ENCODE data around the gene ANKRD33B. TPM values are rescaled to one million over a fixed set of nuclear protein-coding genes. Genes with fewer than 3 reads are reported as not detected.
"Not testable (repeated sequence)": the region's sequence is repeated elsewhere in the genome, so short reads cannot be mapped to it uniquely, and the experiment has no call there.

The ANKRD33B gene
- 4.6 and 4.8 TPM in 2 replicates for polyA plus RNA-seq (2011; rRNA removed)
- 18.4 and 18.5 TPM in 2 replicates for polyA minus RNA-seq (2011; rRNA and poly(A)+ RNA removed)

DNA sequence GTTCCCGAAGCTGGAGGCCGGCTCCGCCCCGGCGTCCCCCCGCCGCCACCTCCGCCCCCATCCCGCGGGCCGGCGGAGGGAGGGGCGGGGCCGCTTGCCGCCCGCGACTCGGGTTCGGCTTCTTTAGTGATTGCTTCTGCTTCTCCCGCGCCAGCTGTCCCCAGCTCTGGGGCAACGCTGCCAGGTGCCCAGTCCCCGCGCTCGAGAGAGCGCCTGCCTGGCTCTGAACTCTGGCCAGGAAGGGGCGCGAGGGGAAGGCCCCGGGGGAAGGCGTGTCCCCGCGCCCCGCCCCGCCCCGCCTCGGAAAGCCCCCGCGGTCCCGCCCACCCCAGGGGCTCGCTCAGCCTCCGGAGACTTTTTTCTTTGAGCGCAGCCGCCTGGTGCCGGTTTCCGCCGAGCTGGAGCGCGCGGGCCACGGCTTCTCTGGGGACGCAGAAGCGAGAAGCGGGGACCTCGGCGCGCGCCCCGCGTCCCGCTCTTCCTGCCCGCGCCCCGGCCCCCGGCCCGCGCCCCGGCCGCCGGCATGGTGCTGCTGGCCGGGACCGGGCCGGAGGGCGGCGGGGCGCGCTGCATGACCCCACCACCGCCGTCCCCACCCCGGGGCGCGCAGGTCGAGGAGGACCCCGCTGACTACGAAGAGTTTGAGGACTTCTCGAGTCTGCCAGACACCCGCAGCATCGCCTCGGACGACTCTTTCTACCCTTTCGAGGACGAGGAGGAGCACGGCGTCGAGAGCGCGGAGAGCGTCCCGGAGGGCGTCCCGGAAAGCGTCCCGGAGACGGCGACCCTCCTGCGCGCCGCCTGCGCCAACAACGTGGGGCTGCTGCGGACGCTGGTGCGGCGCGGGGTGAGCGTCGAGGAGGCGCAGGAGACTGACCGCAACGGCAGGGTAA is at the start of gene ANKRD33B:
Gene ANKRD33B (plus strand): TSS at position 126 of the 893 bp plus-strand sequence. CDS start 398 bp downstream, at position 524.
- Histone ChIP-seq H3K27ac (ENCODE audit: low read depth, low read length) (peak within 1 kb of the TSS; percentile 65), H3K27me3 (ENCODE audit: control insufficient read depth, insufficient read depth, low read length) (no peaks in the 10 kb centered on the region), H3K9me3 (ENCODE audit: control insufficient read depth, insufficient read depth, low read length) (peaks cover 12% of the 10 kb centered on the region; the same call in 1 of the 2 replicates), H3K4me3 (ENCODE audit: low read depth, low read length) (peak within 1 kb of the TSS; percentile 90)
- TF ChIP-seq, protein P1, sequence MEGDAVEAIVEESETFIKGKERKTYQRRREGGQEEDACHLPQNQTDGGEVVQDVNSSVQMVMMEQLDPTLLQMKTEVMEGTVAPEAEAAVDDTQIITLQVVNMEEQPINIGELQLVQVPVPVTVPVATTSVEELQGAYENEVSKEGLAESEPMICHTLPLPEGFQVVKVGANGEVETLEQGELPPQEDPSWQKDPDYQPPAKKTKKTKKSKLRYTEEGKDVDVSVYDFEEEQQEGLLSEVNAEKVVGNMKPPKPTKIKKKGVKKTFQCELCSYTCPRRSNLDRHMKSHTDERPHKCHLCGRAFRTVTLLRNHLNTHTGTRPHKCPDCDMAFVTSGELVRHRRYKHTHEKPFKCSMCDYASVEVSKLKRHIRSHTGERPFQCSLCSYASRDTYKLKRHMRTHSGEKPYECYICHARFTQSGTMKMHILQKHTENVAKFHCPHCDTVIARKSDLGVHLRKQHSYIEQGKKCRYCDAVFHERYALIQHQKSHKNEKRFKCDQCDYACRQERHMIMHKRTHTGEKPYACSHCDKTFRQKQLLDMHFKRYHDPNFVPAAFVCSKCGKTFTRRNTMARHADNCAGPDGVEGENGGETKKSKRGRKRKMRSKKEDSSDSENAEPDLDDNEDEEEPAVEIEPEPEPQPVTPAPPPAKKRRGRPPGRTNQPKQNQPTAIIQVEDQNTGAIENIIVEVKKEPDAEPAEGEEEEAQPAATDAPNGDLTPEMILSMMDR (IDR thresholded peaks at IDR 0.05; ENCODE audit: low read depth, low read length): no peak
- POLR2A ChIA-PET: interaction anchor here (1.3 to 1.4 kb wide), 2 partner anchors 13 to 51 kb away, joined by 3 to 8 read pairs; no protein-coding TSS in a partner anchor
- no peak for DNase-seq (ENCODE audit: low read depth, low spot score)
- CTCF ChIA-PET: no interaction called here

DNA sequence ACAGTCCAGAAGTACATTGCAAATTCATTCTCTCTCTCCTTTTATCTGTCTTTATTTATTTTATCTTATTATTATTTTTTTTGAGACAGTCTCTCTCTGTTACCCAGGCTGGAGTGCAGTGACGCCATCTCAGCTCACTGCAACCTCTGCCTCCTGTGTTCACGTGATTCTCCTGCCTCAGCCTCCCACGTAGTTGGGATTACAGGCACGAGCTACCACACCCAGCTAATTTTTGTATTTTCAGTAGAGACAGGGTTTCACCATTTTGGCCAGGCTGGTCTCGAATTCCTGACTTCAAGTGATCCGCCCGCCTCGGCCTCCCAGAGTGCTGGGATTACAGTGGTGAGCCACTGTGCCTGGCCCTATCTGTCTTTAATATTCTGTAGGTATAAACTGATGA is 49.3 kb upstream of the ANKRD33B start:
- POLR2A ChIA-PET: interaction anchor here (2.8 kb wide), 1 partner anchor 36 kb away, joined by 11 read pairs; no protein-coding TSS in a partner anchor
- H3K27ac ChIP-seq (ENCODE audit: low read depth, low read length); H3K9me3 ChIP-seq (ENCODE audit: control insufficient read depth, insufficient read depth, low read length); H3K4me3 ChIP-seq (ENCODE audit: low read depth, low read length); DNase-seq (ENCODE audit: low read depth, low spot score); H3K27me3 ChIP-seq (ENCODE audit: control insufficient read depth, insufficient read depth, low read length): not testable (repeated sequence)
- CTCF ChIA-PET: interaction anchor here (1.1 kb wide), 1 partner anchor 16 kb away, joined by 3 read pairs; no protein-coding TSS in a partner anchor

GRCh38 chr5:10515492-10515891 is 48.4 kb upstream of the ANKRD33B start:
- Histone ChIP-seq H3K4me3 (ENCODE audit: low read depth, low read length) (no peak overlapping the region), H3K9me3 (ENCODE audit: control insufficient read depth, insufficient read depth, low read length) (peaks cover 2% of the 10 kb centered on the region; the same call in 1 of the 2 replicates), H3K27me3 (ENCODE audit: control insufficient read depth, insufficient read depth, low read length) (no peaks in the 10 kb centered on the region), H3K27ac (ENCODE audit: low read depth, low read length) (no peak overlapping the region)
- POLR2A ChIA-PET: interaction anchor here (0.7 kb wide), 1 partner anchor 133 kb away, joined by 3 read pairs; no protein-coding TSS in a partner anchor
- TF ChIP-seq, protein P1 (IDR thresholded peaks at IDR 0.05; ENCODE audit: low read depth, low read length): no peak
- CTCF ChIA-PET: no interaction called here
- DNase-seq (ENCODE audit: low read depth, low spot score): no peak

DNA sequence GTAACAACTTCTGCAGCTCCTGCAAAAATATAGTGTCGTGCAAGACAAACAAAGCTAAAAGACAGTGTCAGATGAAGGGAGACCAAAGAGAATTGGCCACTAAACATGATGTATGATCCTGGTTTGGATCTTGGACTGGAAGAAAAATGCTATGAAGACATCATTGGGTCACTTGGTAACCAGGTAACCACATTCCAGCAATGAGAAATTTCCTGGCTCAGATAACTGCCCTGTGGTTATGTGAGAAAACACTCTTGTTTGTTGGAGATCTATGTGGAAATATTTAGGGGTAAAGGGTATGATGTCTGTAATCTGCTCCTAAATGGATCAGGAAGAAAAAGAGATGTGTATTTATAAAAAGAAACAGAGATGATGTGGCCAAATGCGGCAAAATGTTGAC is 45.5 kb upstream of the ANKRD33B start:
- CTCF ChIA-PET: interaction anchor here (1.0 kb wide), 1 partner anchor 109 kb away, joined by 3 read pairs; no protein-coding TSS in a partner anchor
- TF ChIP-seq, protein P1 (IDR thresholded peaks at IDR 0.05; ENCODE audit: low read depth, low read length): no peak
- no peak for DNase-seq (ENCODE audit: low read depth, low spot score)
- POLR2A ChIA-PET: no interaction called here
- Histone ChIP-seq H3K27ac (ENCODE audit: low read depth, low read length) (no peak overlapping the region), H3K4me3 (ENCODE audit: low read depth, low read length) (no peak overlapping the region), H3K27me3 (ENCODE audit: control insufficient read depth, insufficient read depth, low read length) (no peaks in the 10 kb centered on the region), H3K9me3 (ENCODE audit: control insufficient read depth, insufficient read depth, low read length) (peaks cover 9% of the 10 kb centered on the region; the same call in 1 of the 2 replicates)

GRCh38 chr5:10519729-10520128 is 44.1 kb upstream of the ANKRD33B start:
- no peak for DNase-seq (ENCODE audit: low read depth, low spot score)
- TF ChIP-seq, protein P1 (IDR thresholded peaks at IDR 0.05; ENCODE audit: low read depth, low read length): no peak
- Histone ChIP-seq H3K27ac (ENCODE audit: low read depth, low read length) (no peak overlapping the region), H3K9me3 (ENCODE audit: control insufficient read depth, insufficient read depth, low read length) (peaks cover 9% of the 10 kb centered on the region; the same call in 1 of the 2 replicates), H3K4me3 (ENCODE audit: low read depth, low read length) (no peak overlapping the region), H3K27me3 (ENCODE audit: control insufficient read depth, insufficient read depth, low read length) (no peaks in the 10 kb centered on the region)
- ChIA-PET POLR2A (no interaction called here), CTCF (no interaction called here)

All from AG04450 (cell line).